Limb (tissue), 2 donors: ENCODE data around the gene KCNN3.

Experiments used
- DNase-seq, 2 donors: peaks; one replicate each; pipeline ENCODE4 v3.0.0-alpha.2; 2016; ENCODE audit errors: extremely low spot score in 2 of 2

KCNN3 gene

GRCh38 chr1:154750681-154751665 lies 119.1 kb downstream of the KCNN3 start:
- DNase-seq: peak in 1 of 2 donors; percentile 27

GRCh38 chr1:154749078-154749760 lies 120.9 kb downstream of the KCNN3 start:
- peak in 1 of 2 donors; percentile 33 for DNase-seq

- no peak for DNase-seq
Measured at GRCh38 chr1:154748405-154748775, 121.7 kb downstream of the KCNN3 start.

GRCh38 chr1:154747740-154748404 lies 122.2 kb downstream of the KCNN3 start:
- DNase-seq: peak; percentile 75 to 80

- peak in 1 of 2 donors; percentile 16 for DNase-seq
Measured at GRCh38 chr1:154747380-154747739, 122.7 kb downstream of the KCNN3 start.

GRCh38 chr1:154746622-154747299 lies 123.3 kb downstream of the KCNN3 start:
- DNase-seq: peak in 1 of 2 donors; percentile 22

- peak in 1 of 2 donors; percentile 23 for DNase-seq
Measured at GRCh38 chr1:154745750-154746425, 124.2 kb downstream of the KCNN3 start.

GRCh38 chr1:154745286-154745731 lies 124.8 kb downstream of the KCNN3 start:
- DNase-seq: peak in 1 of 2 donors; percentile 13

GRCh38 chr1:154744352-154745035 lies 125.6 kb downstream of the KCNN3 start:
- peak in 1 of 2 donors; percentile 21 for DNase-seq

- no peak for DNase-seq
Measured at GRCh38 chr1:154743526-154744036, 126.5 kb downstream of the KCNN3 start.

GRCh38 chr1:154742606-154743005 lies 127.5 kb downstream of the KCNN3 start:
- no peak for DNase-seq

- no peak for DNase-seq
Measured at GRCh38 chr1:154741741-154742495, 128.2 kb downstream of the KCNN3 start.

- DNase-seq: no peak
Measured at GRCh38 chr1:154741327-154741726, 128.8 kb downstream of the KCNN3 start.

GRCh38 chr1:154739654-154740053 lies 130.4 kb downstream of the KCNN3 start:
- no peak for DNase-seq

GRCh38 chr1:154736841-154737240 lies 133.2 kb downstream of the KCNN3 start:
- DNase-seq: no peak

- DNase-seq: no peak
Measured at GRCh38 chr1:154735804-154736168, 134.3 kb downstream of the KCNN3 start.

GRCh38 chr1:154735061-154735803 lies 134.8 kb downstream of the KCNN3 start:
- no peak for DNase-seq

GRCh38 chr1:154733621-154734020 lies 136.5 kb downstream of the KCNN3 start:
- no peak for DNase-seq
